Measurements from ENCODE around the gene DFFA. TPM values are rescaled to one million over a fixed set of nuclear protein-coding genes. Genes with fewer than 3 reads are reported as not detected.

DFFA gene, protein sequence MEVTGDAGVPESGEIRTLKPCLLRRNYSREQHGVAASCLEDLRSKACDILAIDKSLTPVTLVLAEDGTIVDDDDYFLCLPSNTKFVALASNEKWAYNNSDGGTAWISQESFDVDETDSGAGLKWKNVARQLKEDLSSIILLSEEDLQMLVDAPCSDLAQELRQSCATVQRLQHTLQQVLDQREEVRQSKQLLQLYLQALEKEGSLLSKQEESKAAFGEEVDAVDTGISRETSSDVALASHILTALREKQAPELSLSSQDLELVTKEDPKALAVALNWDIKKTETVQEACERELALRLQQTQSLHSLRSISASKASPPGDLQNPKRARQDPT
- 36.1 TPM for total RNA-seq

DNA sequence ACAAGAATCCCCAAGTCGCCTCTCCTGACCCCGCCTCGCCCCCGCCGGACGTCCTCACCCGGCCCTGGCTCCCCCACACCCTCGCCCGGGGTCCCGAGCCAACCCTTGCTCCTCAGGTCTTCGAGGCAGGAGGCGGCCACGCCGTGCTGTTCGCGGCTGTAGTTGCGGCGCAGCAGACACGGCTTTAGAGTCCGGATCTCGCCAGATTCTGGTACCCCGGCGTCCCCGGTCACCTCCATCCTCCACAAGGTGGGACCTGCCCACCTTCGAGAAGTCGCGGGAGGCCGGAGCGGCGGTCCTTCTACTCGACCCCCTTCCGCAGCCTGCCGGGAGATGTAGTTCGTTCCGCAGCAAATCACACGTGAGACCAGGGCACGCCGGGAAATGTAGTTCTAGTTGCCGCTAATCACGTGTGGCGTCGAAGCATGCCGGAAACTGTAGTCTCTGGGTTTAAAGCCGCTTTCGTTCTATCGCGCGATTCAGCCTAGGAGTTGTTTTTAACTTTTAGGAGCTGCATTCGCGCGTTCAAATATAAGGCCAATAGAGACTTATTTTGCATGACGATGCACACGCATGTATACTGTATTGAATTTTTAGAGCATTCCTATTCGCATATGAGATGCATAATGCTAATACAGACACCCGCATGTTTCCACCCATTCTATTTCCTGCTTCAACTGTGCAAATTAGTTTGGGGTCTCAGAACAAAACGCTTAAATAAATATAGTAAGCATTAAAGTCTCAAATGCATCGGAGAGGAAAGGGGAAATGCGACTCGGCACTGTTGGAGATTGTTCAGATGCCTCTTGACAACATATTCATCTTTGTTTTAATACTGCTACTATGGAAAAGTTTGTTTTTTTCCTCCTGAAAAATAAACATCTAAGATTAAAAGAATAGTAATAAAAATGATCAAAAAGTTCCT, at the start of gene DFFA:
Gene DFFA (minus strand): TSS at position 310 of the 925 bp plus-strand sequence. CDS start 71 bp downstream, at position 239.
- DNase-seq (ENCODE audit: low spot score) = peak; percentile 95

DNA sequence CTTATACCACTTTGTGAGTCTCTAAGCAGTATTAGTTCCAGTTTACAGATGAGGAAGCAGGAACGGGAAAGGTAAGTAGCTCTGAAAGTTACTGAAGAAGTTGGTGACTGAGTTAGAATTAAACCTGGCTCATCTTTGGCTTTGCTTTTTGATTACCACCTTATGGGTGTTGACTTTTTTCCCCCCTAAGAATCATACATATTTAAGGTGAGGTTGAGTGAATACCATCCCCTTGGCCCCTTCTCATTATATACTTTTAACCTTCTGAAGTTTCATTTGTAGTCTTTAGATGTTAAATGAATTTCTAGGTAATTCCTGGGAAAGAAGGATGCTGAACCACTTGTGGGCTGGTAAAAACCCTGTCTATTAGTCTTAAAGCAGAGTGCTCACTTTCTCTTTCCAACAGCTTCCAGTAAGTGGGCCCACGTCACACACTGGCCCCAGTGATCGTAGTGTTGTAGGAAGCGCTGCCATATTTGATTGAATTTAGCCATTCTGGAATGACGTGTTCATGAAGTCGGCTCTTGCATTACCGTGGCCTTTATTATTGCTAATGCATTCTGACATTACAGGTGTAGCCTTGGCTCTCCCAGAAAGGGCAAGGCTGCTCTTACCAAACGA, 49.3 kb upstream of the DFFA start:
- no peak for DNase-seq (ENCODE audit: low spot score)

DNA sequence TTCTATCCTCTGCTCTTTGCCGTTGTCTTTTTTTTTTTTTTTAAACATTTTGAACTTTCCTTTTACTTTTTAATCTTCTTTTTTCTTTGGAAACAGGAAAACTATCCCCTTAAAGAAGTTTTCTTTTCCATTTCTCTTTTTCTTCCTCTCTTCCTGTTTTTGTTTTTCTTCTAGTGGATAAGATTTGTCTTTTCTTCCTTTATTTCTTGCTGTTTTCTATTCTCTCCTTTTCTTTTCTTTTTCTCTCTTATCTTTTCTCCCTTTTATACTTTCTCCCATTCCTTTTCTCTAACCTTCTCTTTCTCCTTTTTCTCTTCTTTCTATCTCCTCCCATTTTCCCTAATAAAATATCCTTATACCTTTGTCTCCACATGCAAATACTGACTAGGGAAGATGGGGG, 48.6 kb upstream of the DFFA start:
- DNase-seq (ENCODE audit: low spot score) = no peak

- no peak for DNase-seq (ENCODE audit: low spot score)
Observed at GRCh38 chr1:10520497-10520896, 48.2 kb upstream of the DFFA start.

- no peak for DNase-seq (ENCODE audit: low spot score)
Observed at GRCh38 chr1:10519016-10519417, 46.7 kb upstream of the DFFA start.

DNA sequence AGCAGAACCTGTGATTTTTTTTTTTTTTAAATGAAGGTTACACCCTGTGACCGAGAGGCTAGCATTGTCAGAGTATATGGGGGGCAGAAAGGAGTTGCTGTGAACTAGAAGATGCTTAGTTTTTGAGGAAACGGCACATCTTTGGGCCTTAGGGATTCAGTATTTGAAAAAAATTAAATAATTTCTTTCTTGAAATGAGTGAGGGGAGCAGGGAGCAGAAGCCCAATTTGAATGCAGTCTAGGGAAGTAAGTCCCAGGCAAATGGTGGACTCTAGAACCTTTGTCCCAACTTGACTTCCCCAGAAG, 45.3 kb upstream of the DFFA start:
- DNase-seq (ENCODE audit: low spot score) = no peak

GRCh38 chr1:10516925-10517676, 44.8 kb upstream of the DFFA start:
- no peak for DNase-seq (ENCODE audit: low spot score)

DNA sequence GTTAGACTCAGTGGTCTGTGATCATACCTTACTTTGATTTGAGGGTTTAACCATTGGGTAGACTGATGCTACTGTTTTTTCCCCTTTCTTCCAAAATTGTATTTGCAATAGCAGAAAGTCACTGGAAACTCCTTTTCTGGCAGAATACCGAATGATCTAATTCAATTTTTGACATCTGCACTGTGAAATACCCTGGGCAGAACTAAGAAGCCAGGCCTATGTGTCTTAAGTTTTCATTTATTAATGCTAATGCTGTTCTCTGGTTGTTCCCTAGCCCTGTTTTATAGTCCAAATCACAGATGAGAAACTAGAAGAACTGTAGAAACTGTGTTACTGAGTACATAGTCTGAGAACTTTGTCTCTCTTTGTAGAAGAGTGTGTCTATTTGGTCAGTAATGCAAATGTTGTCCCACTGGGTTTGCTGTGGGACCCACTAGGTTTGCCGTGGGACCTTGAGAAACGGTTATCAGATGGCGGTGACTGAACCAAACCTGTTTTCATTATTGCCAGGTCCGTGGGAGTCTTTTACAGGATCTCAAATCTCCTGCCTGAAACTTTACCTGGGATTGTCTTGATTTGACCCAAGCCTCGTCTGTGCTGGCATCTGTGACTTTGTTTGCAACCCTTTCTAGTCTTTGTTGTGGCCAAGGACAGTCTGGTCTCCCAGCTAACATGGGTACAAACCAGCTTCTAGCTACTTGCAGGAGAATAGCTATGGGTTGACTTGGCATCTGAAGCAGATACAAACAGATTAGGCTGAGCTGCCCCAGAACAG, 43.8 kb upstream of the DFFA start:
- no peak for DNase-seq (ENCODE audit: low spot score)

DNA sequence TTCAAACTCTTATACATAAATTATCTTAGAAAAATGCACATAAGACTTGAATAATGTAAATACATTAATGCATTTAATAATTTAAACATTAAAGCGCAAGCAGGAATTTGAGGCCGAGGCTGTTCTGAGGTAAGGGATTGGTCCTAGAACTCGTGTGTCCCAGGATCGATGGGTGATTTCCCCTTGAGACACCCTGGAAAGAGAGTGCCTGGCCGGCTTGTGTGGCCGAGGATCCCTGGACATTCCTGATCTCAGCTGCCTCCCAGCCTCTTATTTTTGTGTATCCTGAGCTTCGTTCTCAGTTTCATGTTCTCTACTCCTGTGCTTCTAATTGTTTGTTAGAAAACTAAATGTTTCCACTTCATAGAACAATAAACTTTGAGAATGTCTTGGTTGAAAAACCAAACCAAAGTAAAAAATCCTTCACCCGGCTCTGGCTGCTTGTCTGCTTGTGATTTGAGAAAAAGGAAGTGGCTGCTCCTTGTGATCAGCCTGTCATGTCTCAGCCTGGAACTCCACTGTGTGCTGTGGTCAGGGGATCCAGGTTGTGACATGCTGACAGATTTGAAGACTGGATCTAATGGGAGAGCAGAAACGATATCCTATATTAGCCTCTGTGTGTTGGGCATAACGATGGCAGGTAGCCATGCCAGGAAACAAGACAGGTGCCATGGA, 43.1 kb upstream of the DFFA start:
- DNase-seq (ENCODE audit: low spot score) = no peak

- no peak for DNase-seq (ENCODE audit: low spot score)
Observed at GRCh38 chr1:10514490-10515235, 42.3 kb upstream of the DFFA start.

DNA sequence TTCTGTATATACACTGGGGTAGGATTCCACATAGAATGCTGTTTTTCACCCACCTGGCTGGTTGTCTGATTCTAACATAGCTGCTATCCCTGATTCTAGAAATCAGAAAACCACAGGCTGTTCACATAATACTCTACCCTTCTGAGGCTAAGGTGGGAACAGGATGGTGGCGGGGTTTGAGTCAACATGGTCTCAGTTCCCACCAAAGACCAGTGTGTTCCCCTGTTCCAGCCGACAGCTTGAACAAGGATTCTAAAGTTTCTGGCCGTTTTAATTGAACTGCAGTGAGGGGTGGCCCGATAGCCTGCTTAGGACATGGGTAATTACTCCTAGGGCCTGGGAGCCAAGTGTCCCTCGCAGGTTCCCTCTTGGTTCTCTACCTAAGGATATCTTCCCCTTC, 40.9 kb upstream of the DFFA start:
- no peak for DNase-seq (ENCODE audit: low spot score)

DNA sequence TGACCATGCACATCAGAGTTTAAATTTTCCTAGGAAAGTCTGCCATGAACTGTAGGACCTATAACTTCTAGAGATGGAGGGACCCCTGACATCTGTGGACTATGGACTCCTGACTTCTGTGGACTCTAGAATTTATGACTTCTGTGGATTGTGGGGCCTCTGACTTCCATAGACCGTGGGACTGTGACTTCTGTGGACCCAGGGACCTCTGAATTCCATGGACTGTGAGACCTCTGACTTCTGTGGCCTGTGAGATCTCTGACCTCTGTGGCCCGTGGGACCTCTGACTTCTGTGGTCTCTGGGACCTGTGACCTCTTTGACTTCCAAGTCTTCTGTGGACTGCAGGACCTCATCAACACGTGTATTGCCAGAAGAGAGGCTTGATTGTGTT, 39.2 kb upstream of the DFFA start:
- no peak for DNase-seq (ENCODE audit: low spot score)

DNA sequence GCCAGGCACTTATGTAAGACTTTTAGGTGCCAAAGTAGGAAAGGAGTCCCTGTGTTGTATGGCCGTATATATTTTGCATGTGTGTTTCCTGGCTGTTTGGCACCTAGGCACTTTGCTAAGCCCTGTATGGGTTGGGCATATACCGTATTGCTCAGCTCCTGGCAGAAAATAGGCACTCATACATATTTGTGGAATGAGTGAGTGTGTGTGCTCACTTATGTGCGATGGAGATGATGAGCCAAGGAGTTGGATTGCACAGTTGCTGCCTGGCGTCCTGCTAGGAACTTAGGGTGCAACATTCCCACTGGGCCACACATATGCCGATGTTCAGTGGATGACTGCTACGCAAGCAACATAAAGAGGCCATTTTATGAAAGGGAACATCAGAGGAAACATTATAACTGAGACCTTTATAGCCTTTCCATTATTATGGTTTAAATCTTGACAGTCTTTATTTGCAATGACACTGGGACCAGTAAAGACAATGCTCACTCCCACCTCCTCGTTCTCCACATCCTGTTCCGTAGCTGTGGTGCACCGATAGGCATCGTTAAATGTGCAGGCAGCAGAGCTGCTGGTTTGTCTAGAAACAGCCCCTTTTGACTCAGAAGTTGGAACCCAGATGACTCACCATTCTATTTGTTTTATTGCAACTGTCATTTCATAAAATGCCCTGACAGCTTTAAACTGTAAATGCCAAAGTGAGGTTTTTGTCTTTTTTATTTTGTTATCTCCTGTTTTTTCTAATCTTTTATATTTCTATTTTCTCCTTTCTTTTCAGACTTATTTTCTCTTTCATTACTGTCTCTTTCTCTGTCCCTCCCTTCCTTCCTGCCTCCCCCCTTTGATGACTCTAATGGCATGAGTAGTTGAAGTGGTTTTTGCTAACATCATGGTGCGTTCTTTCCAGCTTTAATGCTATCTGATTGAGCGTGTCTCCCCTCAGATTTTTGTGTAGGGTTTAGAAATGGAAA, 38.5 kb upstream of the DFFA start:
- DNase-seq (ENCODE audit: low spot score) = no peak

- DNase-seq (ENCODE audit: low spot score) = no peak
Observed at GRCh38 chr1:10509809-10510509, 37.6 kb upstream of the DFFA start.

GRCh38 chr1:10508511-10508951, 36.2 kb upstream of the DFFA start:
- no peak for DNase-seq (ENCODE audit: low spot score)

- peak; percentile 66 for DNase-seq (ENCODE audit: low spot score)
Observed at GRCh38 chr1:10507111-10507879, 35.0 kb upstream of the DFFA start.

GRCh38 chr1:10506677-10507047, 34.3 kb upstream of the DFFA start:
- DNase-seq (ENCODE audit: low spot score) = no peak
